HepG2 (cell line): ENCODE results near the gene CDKN2A. TPM values are rescaled to one million over a fixed set of nuclear protein-coding genes. Genes with fewer than 3 reads are reported as not detected.
A peak's percentile ranks its signal among the peaks of the same experiment; 100 is the strongest.

Experiments used
- ASH2L ChIP-seq: fragments of 300-600, 200-600 bp; sonication (generic); IDR thresholded peaks from 2 replicates; pipeline ENCODE4 v1.7.0; 2017; ENCODE audit warnings: low read depth, mild to moderate bottlenecking, moderate library complexity, mixed read lengths, low read length; ENCODE audit not compliant: insufficient read length
- GPN1 ChIP-seq: sonication (generic); formaldehyde crosslinking; IDR thresholded peaks from 2 replicates; pipeline ENCODE4 v1.5.1; 2020; ENCODE audit warnings: missing genetic modification reagents, borderline replicate concordance
- MAFG ChIP-seq: sonication (generic); formaldehyde crosslinking; IDR thresholded peaks from 2 replicates; pipeline ENCODE4 v1.5.1; 2020; ENCODE audit warnings: mild to moderate bottlenecking, missing genetic modification reagents
- MTA3 ChIP-seq: sonication (generic); formaldehyde crosslinking; IDR thresholded peaks from 2 replicates; pipeline ENCODE4 v1.4.0; 2020; ENCODE audit warnings: missing genetic modification reagents
- POLR2A ChIP-seq, 2 experiments: IDR thresholded peaks; 2 replicates each; pipeline ENCODE4 v1.6.1; 2011; ENCODE audit warnings: low read depth in 2 of 2, low read length in 2 of 2, mild to moderate bottlenecking in 1 of 2, moderate library complexity in 1 of 2; ENCODE audit not compliant: insufficient read depth in 1 of 2
- SP4 ChIP-seq: sonication (generic); formaldehyde crosslinking; IDR thresholded peaks from 2 replicates; pipeline ENCODE4 v1.8.1; 2023; ENCODE audit warnings: mild to moderate bottlenecking, missing genetic modification reagents
- TBP ChIP-seq: sonication (generic); formaldehyde crosslinking; IDR thresholded peaks from 2 replicates; pipeline ENCODE4 v1.5.0; 2020; ENCODE audit warnings: missing genetic modification reagents
- ZNF432 ChIP-seq: sonication (generic); formaldehyde crosslinking; IDR thresholded peaks from 2 replicates; pipeline ENCODE4 v1.5.0; 2020; ENCODE audit warnings: missing genetic modification reagents, mild to moderate bottlenecking, borderline replicate concordance
- ZNF850 ChIP-seq: sonication (generic); formaldehyde crosslinking; conservative IDR thresholded peaks from 2 replicates; pipeline ENCODE4 v1.9.0; 2021; ENCODE audit warnings: mild to moderate bottlenecking, missing genetic modification reagents
- ZSCAN9 ChIP-seq: IDR thresholded peaks from 2 replicates; pipeline ENCODE4 v1.6.1; 2016; ENCODE audit warnings: borderline replicate concordance
- polyA plus RNA-seq, 8 experiments: library from polyadenylated mRNA; depleted of rRNA in 3 of 8; stranded (reverse) in 7 of 8; unstranded in 1 of 8; fragments of >200 nt; fragmentation: Illumina TruSeq in 4 of 8; extraction: Trizol in 4 of 8; gene quantifications; 2 replicates each; pipeline versions ENCODE4 v1.2.1 to v1.2.3, GENCODE V29; 2011 to 2016; ENCODE audit warnings: low read depth in 4 of 8, missing spikeins in 1 of 8, mixed read lengths in 1 of 8; ENCODE audit not compliant: insufficient read depth in 1 of 8
- total RNA-seq, 5 experiments: library from RNA; depleted of rRNA; stranded (reverse); fragments of >200 nt; fragmentation: Illumina TruSeq; extraction: Trizol; gene quantifications; 2 replicates each; pipeline ENCODE4 v1.2.3, GENCODE V29; 2016; ENCODE audit warnings: low read depth in 1 of 5
- TF ChIP-seq, protein P1 (sequence below), 2 experiments: sonication (generic) in 1 of 2; formaldehyde crosslinking in 1 of 2; IDR thresholded peaks; 2 replicates each; pipeline versions ENCODE4 v1.4.0 to v1.6.1; 2016 to 2020; ENCODE audit warnings: borderline replicate concordance in 1 of 2, low read depth in 1 of 2, mild to moderate bottlenecking in 1 of 2, missing genetic modification reagents in 1 of 2
- TF ChIP-seq, protein P2 (sequence below): sonication (generic); formaldehyde crosslinking; IDR thresholded peaks from 2 replicates; pipeline ENCODE4 v1.4.0; 2020; ENCODE audit warnings: missing genetic modification reagents, low read depth, mild to moderate bottlenecking, borderline replicate concordance
- TF ChIP-seq, protein P3 (sequence below), 2 experiments: IDR thresholded peaks; 2 replicates each; pipeline ENCODE4 v1.6.1; 2011 to 2012; ENCODE audit warnings: low read length in 2 of 2, borderline replicate concordance in 1 of 2, low read depth in 1 of 2, mild to moderate bottlenecking in 1 of 2, moderate library complexity in 1 of 2
- TF ChIP-seq, protein P4 (sequence below), 2 experiments: fragments of 450-650 bp in 1 of 2; sonication (generic) in 1 of 2; formaldehyde crosslinking; IDR thresholded peaks; 2 replicates each; pipeline versions ENCODE4 v1.5.0 to v1.8.0; 2020 to 2022; ENCODE audit warnings: mild to moderate bottlenecking in 1 of 2, missing genetic modification reagents in 1 of 2
- TF ChIP-seq, protein P5 (sequence below): sonication (generic); formaldehyde crosslinking; IDR thresholded peaks from 2 replicates; pipeline ENCODE4 v1.8.1; 2023; ENCODE audit warnings: mild to moderate bottlenecking, missing genetic modification reagents
- TF ChIP-seq, protein P6 (sequence below): sonication (generic); formaldehyde crosslinking; conservative IDR thresholded peaks from 2 replicates; pipeline ENCODE4 v1.8.1; 2023; ENCODE audit warnings: missing genetic modification reagents

The CDKN2A gene
- total and polyA plus RNA-seq, 2 of the 13 experiments (the other 11 are each of a cell fraction or from before 2014, with no cell fraction given): 4.2 to 4.8 TPM

DNA sequence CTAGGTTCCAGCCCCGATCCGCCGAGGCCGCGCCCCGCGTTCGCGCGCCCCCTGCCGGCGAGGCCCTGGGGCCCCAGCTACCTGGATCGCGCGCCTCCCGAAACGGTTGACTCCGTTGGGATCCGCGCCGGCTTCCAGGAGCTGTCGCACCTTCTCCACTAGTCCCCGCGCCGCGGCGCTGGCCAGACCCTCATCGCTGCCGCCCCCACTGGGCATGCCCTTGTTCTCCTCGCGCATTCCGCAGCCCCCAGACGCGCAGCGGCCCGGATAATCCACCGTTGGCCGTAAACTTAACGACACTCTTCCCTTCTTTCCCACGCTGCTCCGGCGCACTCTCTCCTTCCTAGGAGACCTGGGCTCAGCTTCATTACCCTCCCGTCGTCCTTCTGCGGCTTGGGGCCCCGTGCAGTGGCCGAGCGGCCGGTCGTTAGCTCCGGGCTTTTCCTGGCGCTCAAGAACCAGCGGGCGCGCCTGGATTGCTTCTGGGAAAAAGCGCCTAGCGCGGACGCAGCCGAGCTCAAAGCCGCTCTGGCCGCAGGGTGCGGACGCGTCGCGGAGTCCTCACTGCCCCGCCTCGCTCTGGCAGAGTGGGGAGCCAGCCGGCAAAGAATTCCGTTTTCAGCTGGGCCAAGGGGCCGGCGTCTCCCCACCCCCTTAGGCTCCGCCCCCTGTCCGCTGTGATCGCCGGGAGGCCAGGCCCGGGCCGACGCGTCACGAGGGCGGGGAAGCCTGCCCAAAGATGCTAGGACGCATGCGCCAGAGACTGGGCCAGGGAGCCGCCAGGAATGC is 14.7 kb upstream of the CDKN2A start, which contains the start of gene CDKN2B (continued):
- TF ChIP-seq, protein P1, sequence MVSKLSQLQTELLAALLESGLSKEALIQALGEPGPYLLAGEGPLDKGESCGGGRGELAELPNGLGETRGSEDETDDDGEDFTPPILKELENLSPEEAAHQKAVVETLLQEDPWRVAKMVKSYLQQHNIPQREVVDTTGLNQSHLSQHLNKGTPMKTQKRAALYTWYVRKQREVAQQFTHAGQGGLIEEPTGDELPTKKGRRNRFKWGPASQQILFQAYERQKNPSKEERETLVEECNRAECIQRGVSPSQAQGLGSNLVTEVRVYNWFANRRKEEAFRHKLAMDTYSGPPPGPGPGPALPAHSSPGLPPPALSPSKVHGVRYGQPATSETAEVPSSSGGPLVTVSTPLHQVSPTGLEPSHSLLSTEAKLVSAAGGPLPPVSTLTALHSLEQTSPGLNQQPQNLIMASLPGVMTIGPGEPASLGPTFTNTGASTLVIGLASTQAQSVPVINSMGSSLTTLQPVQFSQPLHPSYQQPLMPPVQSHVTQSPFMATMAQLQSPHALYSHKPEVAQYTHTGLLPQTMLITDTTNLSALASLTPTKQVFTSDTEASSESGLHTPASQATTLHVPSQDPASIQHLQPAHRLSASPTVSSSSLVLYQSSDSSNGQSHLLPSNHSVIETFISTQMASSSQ (IDR thresholded peaks at IDR 0.05; ENCODE audit: low read depth): no peak
- TF ChIP-seq, protein P1 (CRISPR knock-in tag; IDR thresholded peaks at IDR 0.05; ENCODE audit: borderline replicate concordance): no peak
- no peak for TF ChIP-seq MAFG
- TF ChIP-seq, protein P2, sequence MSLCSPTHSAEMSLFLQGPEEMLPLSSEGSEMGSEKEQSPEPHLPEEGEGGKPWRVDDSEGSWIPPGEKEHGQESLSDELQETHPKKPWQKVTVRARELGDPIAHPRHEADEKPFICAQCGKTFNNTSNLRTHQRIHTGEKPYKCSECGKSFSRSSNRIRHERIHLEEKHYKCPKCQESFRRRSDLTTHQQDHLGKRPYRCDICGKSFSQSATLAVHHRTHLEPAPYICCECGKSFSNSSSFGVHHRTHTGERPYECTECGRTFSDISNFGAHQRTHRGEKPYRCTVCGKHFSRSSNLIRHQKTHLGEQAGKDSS (CRISPR knock-in tag): peak; percentile 71; the same call in 1 of the 2 replicates
- TF ChIP-seq, protein P3, sequence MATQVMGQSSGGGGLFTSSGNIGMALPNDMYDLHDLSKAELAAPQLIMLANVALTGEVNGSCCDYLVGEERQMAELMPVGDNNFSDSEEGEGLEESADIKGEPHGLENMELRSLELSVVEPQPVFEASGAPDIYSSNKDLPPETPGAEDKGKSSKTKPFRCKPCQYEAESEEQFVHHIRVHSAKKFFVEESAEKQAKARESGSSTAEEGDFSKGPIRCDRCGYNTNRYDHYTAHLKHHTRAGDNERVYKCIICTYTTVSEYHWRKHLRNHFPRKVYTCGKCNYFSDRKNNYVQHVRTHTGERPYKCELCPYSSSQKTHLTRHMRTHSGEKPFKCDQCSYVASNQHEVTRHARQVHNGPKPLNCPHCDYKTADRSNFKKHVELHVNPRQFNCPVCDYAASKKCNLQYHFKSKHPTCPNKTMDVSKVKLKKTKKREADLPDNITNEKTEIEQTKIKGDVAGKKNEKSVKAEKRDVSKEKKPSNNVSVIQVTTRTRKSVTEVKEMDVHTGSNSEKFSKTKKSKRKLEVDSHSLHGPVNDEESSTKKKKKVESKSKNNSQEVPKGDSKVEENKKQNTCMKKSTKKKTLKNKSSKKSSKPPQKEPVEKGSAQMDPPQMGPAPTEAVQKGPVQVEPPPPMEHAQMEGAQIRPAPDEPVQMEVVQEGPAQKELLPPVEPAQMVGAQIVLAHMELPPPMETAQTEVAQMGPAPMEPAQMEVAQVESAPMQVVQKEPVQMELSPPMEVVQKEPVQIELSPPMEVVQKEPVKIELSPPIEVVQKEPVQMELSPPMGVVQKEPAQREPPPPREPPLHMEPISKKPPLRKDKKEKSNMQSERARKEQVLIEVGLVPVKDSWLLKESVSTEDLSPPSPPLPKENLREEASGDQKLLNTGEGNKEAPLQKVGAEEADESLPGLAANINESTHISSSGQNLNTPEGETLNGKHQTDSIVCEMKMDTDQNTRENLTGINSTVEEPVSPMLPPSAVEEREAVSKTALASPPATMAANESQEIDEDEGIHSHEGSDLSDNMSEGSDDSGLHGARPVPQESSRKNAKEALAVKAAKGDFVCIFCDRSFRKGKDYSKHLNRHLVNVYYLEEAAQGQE (IDR thresholded peaks at IDR 0.05; ENCODE audit: borderline replicate concordance in 1 of 2, low read depth in 1 of 2, low read length in 2 of 2): no peak; a peak in 2 of 4 replicates
- TF ChIP-seq, protein P4, sequence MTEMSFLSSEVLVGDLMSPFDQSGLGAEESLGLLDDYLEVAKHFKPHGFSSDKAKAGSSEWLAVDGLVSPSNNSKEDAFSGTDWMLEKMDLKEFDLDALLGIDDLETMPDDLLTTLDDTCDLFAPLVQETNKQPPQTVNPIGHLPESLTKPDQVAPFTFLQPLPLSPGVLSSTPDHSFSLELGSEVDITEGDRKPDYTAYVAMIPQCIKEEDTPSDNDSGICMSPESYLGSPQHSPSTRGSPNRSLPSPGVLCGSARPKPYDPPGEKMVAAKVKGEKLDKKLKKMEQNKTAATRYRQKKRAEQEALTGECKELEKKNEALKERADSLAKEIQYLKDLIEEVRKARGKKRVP (CRISPR knock-in tag; IDR thresholded peaks at IDR 0.05): no peak
- TF ChIP-seq ZNF432 (CRISPR knock-in tag): no peak
- TF ChIP-seq POLR2A (IDR thresholded peaks at IDR 0.05; ENCODE audit: insufficient read depth in 1 of 2, low read depth in 2 of 2, low read length in 2 of 2): peak; percentile 67 to 71; a peak in 2 of 4 replicates
- TF ChIP-seq ASH2L: peak; percentile 20
- TF ChIP-seq, protein P5, sequence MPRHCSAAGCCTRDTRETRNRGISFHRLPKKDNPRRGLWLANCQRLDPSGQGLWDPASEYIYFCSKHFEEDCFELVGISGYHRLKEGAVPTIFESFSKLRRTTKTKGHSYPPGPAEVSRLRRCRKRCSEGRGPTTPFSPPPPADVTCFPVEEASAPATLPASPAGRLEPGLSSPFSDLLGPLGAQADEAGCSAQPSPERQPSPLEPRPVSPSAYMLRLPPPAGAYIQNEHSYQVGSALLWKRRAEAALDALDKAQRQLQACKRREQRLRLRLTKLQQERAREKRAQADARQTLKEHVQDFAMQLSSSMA (CRISPR knock-in tag): no peak
- TF ChIP-seq GPN1 (CRISPR knock-in tag): no peak
- TF ChIP-seq SP4 (CRISPR knock-in tag): no peak
- TF ChIP-seq TBP (CRISPR knock-in tag): no peak
- TF ChIP-seq, protein P6, sequence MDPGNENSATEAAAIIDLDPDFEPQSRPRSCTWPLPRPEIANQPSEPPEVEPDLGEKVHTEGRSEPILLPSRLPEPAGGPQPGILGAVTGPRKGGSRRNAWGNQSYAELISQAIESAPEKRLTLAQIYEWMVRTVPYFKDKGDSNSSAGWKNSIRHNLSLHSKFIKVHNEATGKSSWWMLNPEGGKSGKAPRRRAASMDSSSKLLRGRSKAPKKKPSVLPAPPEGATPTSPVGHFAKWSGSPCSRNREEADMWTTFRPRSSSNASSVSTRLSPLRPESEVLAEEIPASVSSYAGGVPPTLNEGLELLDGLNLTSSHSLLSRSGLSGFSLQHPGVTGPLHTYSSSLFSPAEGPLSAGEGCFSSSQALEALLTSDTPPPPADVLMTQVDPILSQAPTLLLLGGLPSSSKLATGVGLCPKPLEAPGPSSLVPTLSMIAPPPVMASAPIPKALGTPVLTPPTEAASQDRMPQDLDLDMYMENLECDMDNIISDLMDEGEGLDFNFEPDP: no peak
- TF ChIP-seq ZNF850 (CRISPR knock-in tag): no peak
- no peak for TF ChIP-seq MTA3 (CRISPR knock-in tag)
- TF ChIP-seq ZSCAN9: no peak
